CD4-positive, CD25-positive, alpha-beta regulatory T cell (primary cell): ENCODE results near the gene PPCDC. TPM values are rescaled to one million over a fixed set of nuclear protein-coding genes. Genes with fewer than 3 reads are reported as not detected.

Experiments used
- polyA plus RNA-seq, 4 donors: library from polyadenylated mRNA; unstranded; fragments of 300-500 nt; fragmentation: Illumina TruSeq; gene quantifications; one replicate each; pipeline ENCODE4 v1.2.3, GENCODE V29; 2021
- total RNA-seq: library from RNA; stranded (reverse); gene quantifications from one replicate; pipeline ENCODE4 v1.2.3, GENCODE V29; 2022

The PPCDC gene
- total and polyA plus RNA-seq, 5 donors from 2014 or later: 11.0 to 15.5 (median 12.5) TPM

Other genes with a start within 250 kb of the PPCDC start
- 257 TPM for gene CSK, start 241.5 kb upstream of the PPCDC start, total RNA-seq
- 100 to 1,000 TPM; 131 to 151 (median 141) TPM for gene CSK, start 241.5 kb upstream of the PPCDC start, polyA plus RNA-seq
- gene LMAN1L, start 210.8 kb upstream of the PPCDC start, total RNA-seq: not detected
- not detected for gene LMAN1L, start 210.8 kb upstream of the PPCDC start, polyA plus RNA-seq
- 0.35 TPM for gene CPLX3, start 197.0 kb upstream of the PPCDC start, total RNA-seq
- not detected for gene CPLX3, start 197.0 kb upstream of the PPCDC start, polyA plus RNA-seq
- 54.4 TPM for gene ULK3, start 180.4 kb upstream of the PPCDC start, total RNA-seq
- gene ULK3, start 180.4 kb upstream of the PPCDC start, polyA plus RNA-seq: 10 to 100 TPM; 22.5 to 38.1 (median 34.7) TPM
- gene SCAMP2, start 150.2 kb upstream of the PPCDC start, total RNA-seq: 107 TPM
- 100 to 1,000 TPM; 145 to 194 (median 159) TPM for gene SCAMP2, start 150.2 kb upstream of the PPCDC start, polyA plus RNA-seq
- 49.6 TPM for gene MPI, start 133.5 kb upstream of the PPCDC start, total RNA-seq
- gene MPI, start 133.5 kb upstream of the PPCDC start, polyA plus RNA-seq: 100 to 1,000 TPM in 2 of 4 donors, 10 to 100 TPM in 2; 77.2 to 108 (median 100.0) TPM
- 79.7 TPM for gene FAM219B, start 116.7 kb upstream of the PPCDC start, total RNA-seq
- gene FAM219B, start 116.7 kb upstream of the PPCDC start, polyA plus RNA-seq: 10 to 100 TPM; 22.0 to 26.9 (median 24.8) TPM
- 91.8 TPM for gene COX5A, start 85.5 kb upstream of the PPCDC start, total RNA-seq
- 100 to 1,000 TPM; 383 to 512 (median 449) TPM for gene COX5A, start 85.5 kb upstream of the PPCDC start, polyA plus RNA-seq
- 0.54 TPM for gene RPP25, start 66.8 kb upstream of the PPCDC start, total RNA-seq
- gene RPP25, start 66.8 kb upstream of the PPCDC start, polyA plus RNA-seq: 1 to 10 TPM; 1.6 to 4.6 (median 2.8) TPM
- 1.3 TPM for gene SCAMP5, start 28.0 kb upstream of the PPCDC start, total RNA-seq
- under 1 TPM in 2 of 4 donors, not detected in 2; 0.20 to 0.25 TPM for gene SCAMP5, start 28.0 kb upstream of the PPCDC start, polyA plus RNA-seq
- gene C15orf39, start 178.3 kb downstream of the PPCDC start, total RNA-seq: 19.5 TPM
- gene C15orf39, start 178.3 kb downstream of the PPCDC start, polyA plus RNA-seq: 1 to 10 TPM; 1.2 to 2.3 (median 1.8) TPM
- not detected for gene GOLGA6C, start 234.7 kb downstream of the PPCDC start, total RNA-seq
- gene GOLGA6C, start 234.7 kb downstream of the PPCDC start, polyA plus RNA-seq: not detected